Omental fat pad (tissue), 4 donors: ENCODE results near the gene OSBPL8. TPM values are rescaled to one million over a fixed set of nuclear protein-coding genes. Genes with fewer than 3 reads are reported as not detected.

Experiments used
- ATAC-seq: fragments of 150-250 bp; one replicate; pipeline ENCODE4 v1.9.1; 2016; ENCODE audit warnings: mild to moderate bottlenecking, moderate library complexity; ENCODE audit not compliant: low FRiP score
- DNase-seq: peaks from one replicate; pipeline ENCODE4 v3.0.0-alpha.2; 2019; ENCODE audit warnings: low spot score
- CTCF ChIP-seq, 3 donors: fragments of 450-650 bp; IDR thresholded peaks; one replicate each; pipeline ENCODE4 v1.5.1; 2016 to 2017; ENCODE audit warnings: antibody characterized with exemption in 3 of 3, mild to moderate bottlenecking in 3 of 3, moderate library complexity in 2 of 3
- total RNA-seq, 4 donors: library from RNA; depleted of rRNA; stranded (reverse); fragments of >200 nt; gene quantifications; one replicate each; pipeline ENCODE4 v1.1.0, GENCODE V29; 2016

The OSBPL8 gene
- total RNA-seq, 4 donors from 2014 or later: 52.6 to 76.8 (median 65.2) TPM

- TF ChIP-seq CTCF (IDR thresholded peaks at IDR 0.05): no peak
- no peak for ATAC-seq
- DNase-seq: no peak
These were observed 148.8 kb downstream of the OSBPL8 start for GRCh38 chr12:76410781-76411180.

DNA sequence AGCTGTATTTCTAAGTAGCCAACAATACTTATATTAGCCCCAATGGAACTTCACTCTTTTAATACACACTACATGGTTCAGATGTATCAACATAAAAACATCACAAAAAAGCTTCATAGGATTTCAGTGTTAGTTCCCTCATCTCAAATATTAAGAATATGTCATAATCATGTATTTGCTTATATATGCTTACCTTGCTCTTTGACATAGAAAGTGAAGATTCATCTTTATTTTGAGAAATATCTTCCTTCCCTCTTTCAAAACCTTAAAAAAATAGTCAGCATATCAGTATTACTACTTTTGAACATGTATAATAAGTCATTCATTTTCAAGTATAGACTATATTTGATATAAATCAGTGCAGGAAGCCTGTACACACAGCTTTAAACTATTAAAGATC lies 149.2 kb downstream of the OSBPL8 start:
- no peak for TF ChIP-seq CTCF (IDR thresholded peaks at IDR 0.05)
- no peak for DNase-seq
- no peak for ATAC-seq

GRCh38 chr12:76409074-76409473 lies 150.5 kb downstream of the OSBPL8 start:
- TF ChIP-seq CTCF (IDR thresholded peaks at IDR 0.05): no peak
- DNase-seq (no peak), ATAC-seq (no peak)

- TF ChIP-seq CTCF (IDR thresholded peaks at IDR 0.05): no peak
- ATAC-seq: no peak
These were observed 151.9 kb downstream of the OSBPL8 start for GRCh38 chr12:76407710-76408109.

GRCh38 chr12:76402259-76402658 lies 157.3 kb downstream of the OSBPL8 start:
- ATAC-seq: no peak
- no peak for DNase-seq
- no peak for TF ChIP-seq CTCF (IDR thresholded peaks at IDR 0.05)

More at GRCh38 chr12:76407710-76408109, 151.9 kb downstream of the OSBPL8 start:
- DNase-seq: no peak

DNA sequence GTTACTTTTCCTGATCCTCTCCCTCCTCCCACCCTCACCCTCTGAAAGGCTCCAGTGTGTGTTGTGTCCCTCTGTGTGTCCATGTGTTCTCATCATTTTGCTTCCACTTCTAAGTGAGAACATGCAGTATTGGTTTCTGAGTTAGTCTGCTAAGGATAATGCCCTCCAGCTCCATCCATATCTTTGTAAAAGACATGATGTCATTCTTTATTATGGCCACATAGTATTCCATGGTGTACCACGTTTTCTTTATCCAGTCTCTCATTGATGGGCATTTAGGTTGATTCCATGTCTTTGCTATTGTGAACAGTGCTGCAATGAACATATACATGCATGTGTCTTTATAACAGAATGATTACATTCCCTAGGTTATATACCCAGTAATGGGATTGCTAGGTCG lies 159.4 kb downstream of the OSBPL8 start:
- ATAC-seq (no peak), DNase-seq (no peak)
- TF ChIP-seq CTCF (IDR thresholded peaks at IDR 0.05): no peak

- no peak for TF ChIP-seq CTCF (IDR thresholded peaks at IDR 0.05)
- no peak for ATAC-seq
- DNase-seq: no peak
These were observed 160.5 kb downstream of the OSBPL8 start for GRCh38 chr12:76399040-76399439.
